Mesodermal cell (in vitro differentiated cells): ENCODE data around the gene RIC8B.
A peak's percentile ranks its signal among the peaks of the same experiment; 100 is the strongest.
"Not testable (repeated sequence)": the region's sequence is repeated elsewhere in the genome, so short reads cannot be mapped to it uniquely, and the experiment has no call there.

Source experiments
- H3K27ac ChIP-seq: 2 replicates; pipeline ENCODE4 v1.7.0; 2013; ENCODE audit warnings: mild to moderate bottlenecking, low read depth, low read length, moderate library complexity; ENCODE audit not compliant: severe bottlenecking
- H3K36me3 ChIP-seq: 2 replicates; pipeline ENCODE4 v1.7.1; 2013; ENCODE audit warnings: mild to moderate bottlenecking, low read length, moderate library complexity; ENCODE audit not compliant: control insufficient read depth, insufficient read depth
- H3K4me1 ChIP-seq: one replicate; pipeline ENCODE4 v1.7.1; 2013; ENCODE audit warnings: mild to moderate bottlenecking, low read length; ENCODE audit not compliant: insufficient read depth, control insufficient read depth, poor library complexity, severe bottlenecking
- H3K4me3 ChIP-seq: 2 replicates; pipeline ENCODE4 v1.7.0; 2013; ENCODE audit warnings: low read length, control low read depth, mild to moderate bottlenecking; ENCODE audit not compliant: insufficient read depth, poor library complexity, severe bottlenecking; ENCODE audit errors: extremely low read depth
- H3K9me3 ChIP-seq: 2 replicates; pipeline ENCODE4 v1.7.1; 2013; ENCODE audit warnings: mild to moderate bottlenecking, low read length, moderate library complexity; ENCODE audit not compliant: control insufficient read depth
- whole genome bisulfite sequencing, 2 experiments: methylation state at CpG; one replicate each; pipeline ENCODE4 v1.1.5; 2013; ENCODE audit warnings: missing lambda C conversion rate in 2 of 2; ENCODE audit not compliant: insufficient coverage in 2 of 2; 5-methylcytosine and 5-hydroxymethylcytosine counted together

Gene RIC8B

GRCh38 chr12:106915635-106916026 lies 141.1 kb downstream of the RIC8B start:
- no peaks in the 10 kb centered on the region for H3K4me1 ChIP-seq
- H3K9me3 ChIP-seq: no peaks in the 10 kb centered on the region
- no peak overlapping the region for H3K4me3 ChIP-seq
- WGBS, 2 experiments: 77 to 89% methylated on average over 1 to 4 of the region's 5 CpGs
- no peaks in the 10 kb centered on the region for H3K36me3 ChIP-seq
- H3K27ac ChIP-seq: no peak overlapping the region

- Histone ChIP-seq H3K36me3 (no peaks in the 10 kb centered on the region), H3K27ac (peak overlapping the region; percentile 52), H3K9me3 (no peaks in the 10 kb centered on the region), H3K4me1 (no peaks in the 10 kb centered on the region), H3K4me3 (no peak overlapping the region)
- WGBS, 2 experiments: 56 to 68% methylated on average over 4 to 7 of the region's 7 CpGs
Measured at GRCh38 chr12:106917503-106917902, 143.0 kb downstream of the RIC8B start.

- no peak overlapping the region for H3K27ac ChIP-seq
- WGBS, 2 experiments: 0 to 13% methylated on average over 3 of the region's 3 CpGs
Measured at GRCh38 chr12:106918746-106919145, 144.3 kb downstream of the RIC8B start.

GRCh38 chr12:106919910-106920544 lies 145.5 kb downstream of the RIC8B start:
- no peak overlapping the region for H3K27ac ChIP-seq
- no CpG with 5 or more reads among the region's 4 CpGs for WGBS, 2 experiments
- no peaks in the 10 kb centered on the region for H3K36me3 ChIP-seq
- no peak overlapping the region for H3K4me3 ChIP-seq
- H3K9me3 ChIP-seq: no peaks in the 10 kb centered on the region
- H3K4me1 ChIP-seq: no peaks in the 10 kb centered on the region

More at GRCh38 chr12:106918746-106919145, 144.3 kb downstream of the RIC8B start:
- no peaks in the 10 kb centered on the region for H3K36me3 ChIP-seq
- no peak overlapping the region for H3K4me3 ChIP-seq
- H3K9me3 ChIP-seq: no peaks in the 10 kb centered on the region
- H3K4me1 ChIP-seq: no peaks in the 10 kb centered on the region

GRCh38 chr12:106921976-106922375 lies 147.5 kb downstream of the RIC8B start:
- not testable (repeated sequence) for H3K4me1 ChIP-seq, H3K4me3 ChIP-seq, H3K27ac ChIP-seq, H3K36me3 ChIP-seq, H3K9me3 ChIP-seq
- 86 to 100% methylated on average over 1 to 2 of the region's 2 CpGs for WGBS, 2 experiments

- not testable (repeated sequence) for H3K27ac ChIP-seq, H3K4me1 ChIP-seq, H3K9me3 ChIP-seq, H3K36me3 ChIP-seq, H3K4me3 ChIP-seq
- no CpG with 5 or more reads among the region's 2 CpGs for WGBS, 2 experiments
Measured at GRCh38 chr12:106923594-106923993, 149.1 kb downstream of the RIC8B start.

GRCh38 chr12:106924268-106924861 lies 149.9 kb downstream of the RIC8B start:
- no peak overlapping the region for H3K27ac ChIP-seq
- H3K4me3 ChIP-seq: no peak overlapping the region
- WGBS, 2 experiments: 93 to 96% methylated on average over 2 of the region's 3 CpGs
- H3K9me3 ChIP-seq: no peaks in the 10 kb centered on the region
- no peaks in the 10 kb centered on the region for H3K36me3 ChIP-seq
- no peaks in the 10 kb centered on the region for H3K4me1 ChIP-seq

- no peaks in the 10 kb centered on the region for H3K9me3 ChIP-seq
- WGBS, 2 experiments: 86 to 100% methylated on average over 1 of the region's 1 CpG
- H3K4me1 ChIP-seq: no peaks in the 10 kb centered on the region
- H3K27ac ChIP-seq: no peak overlapping the region
- H3K4me3 ChIP-seq: no peak overlapping the region
- no peaks in the 10 kb centered on the region for H3K36me3 ChIP-seq
Measured at GRCh38 chr12:106926657-106927056, 152.2 kb downstream of the RIC8B start.

- WGBS, 2 experiments: 88 to 100% methylated on average over 2 of the region's 3 CpGs
- no peak overlapping the region for H3K4me3 ChIP-seq
Measured at GRCh38 chr12:106934277-106934676, 159.8 kb downstream of the RIC8B start.

More at GRCh38 chr12:106934277-106934676, 159.8 kb downstream of the RIC8B start:
- H3K36me3 ChIP-seq: no peaks in the 10 kb centered on the region
- H3K4me1 ChIP-seq: no peaks in the 10 kb centered on the region
- no peaks in the 10 kb centered on the region for H3K9me3 ChIP-seq
- H3K27ac ChIP-seq: no peak overlapping the region
